ENCODE measurements around the gene PAFAH1B2.

DNA sequence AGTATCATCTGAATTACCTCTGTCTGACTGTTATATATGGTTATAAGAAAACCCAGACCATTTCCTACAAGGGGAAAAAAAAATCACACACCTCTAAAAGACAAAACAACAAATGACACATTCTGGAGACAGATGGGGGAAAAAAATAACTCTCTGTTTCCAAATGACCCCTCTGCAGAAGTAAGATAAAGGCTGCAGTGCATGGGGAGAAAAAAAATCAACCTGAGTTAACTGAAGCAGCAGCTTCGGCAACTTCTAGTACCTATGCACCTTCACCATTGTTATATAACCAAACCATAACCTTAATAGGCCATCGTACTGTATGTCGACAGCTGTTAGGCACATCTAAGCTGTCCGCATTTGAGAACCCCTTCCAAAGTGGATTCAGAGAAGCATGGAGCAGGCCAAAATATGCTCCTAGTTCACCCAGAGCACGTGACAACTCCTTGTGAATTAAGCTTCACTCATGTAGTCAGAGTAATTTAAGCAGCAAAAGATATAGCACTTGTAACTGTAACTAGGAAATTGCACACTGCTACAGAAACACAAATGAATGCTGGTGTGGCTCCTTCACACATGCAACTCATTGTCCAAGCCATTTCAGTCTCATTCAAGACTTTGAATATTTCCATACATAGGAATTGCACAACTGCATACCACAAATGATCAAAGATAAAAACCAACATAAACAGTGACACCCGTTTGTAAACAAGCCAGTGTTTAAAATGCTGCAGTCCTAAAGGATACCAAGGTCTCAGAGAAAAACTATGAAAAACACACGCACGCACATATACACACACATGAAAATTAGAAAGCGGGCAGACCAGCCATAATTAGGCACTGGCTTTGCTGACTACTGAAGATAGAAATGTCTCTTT lies 48.6 kb upstream of the PAFAH1B2 start:
- no peak for TF ChIP-seq POLR2A (IDR thresholded peaks at IDR 0.05; ENCODE audit: control extremely low read depth in 1 of 2, low read depth in 2 of 2, low read length in 2 of 2)
- TF ChIP-seq, protein P1, sequence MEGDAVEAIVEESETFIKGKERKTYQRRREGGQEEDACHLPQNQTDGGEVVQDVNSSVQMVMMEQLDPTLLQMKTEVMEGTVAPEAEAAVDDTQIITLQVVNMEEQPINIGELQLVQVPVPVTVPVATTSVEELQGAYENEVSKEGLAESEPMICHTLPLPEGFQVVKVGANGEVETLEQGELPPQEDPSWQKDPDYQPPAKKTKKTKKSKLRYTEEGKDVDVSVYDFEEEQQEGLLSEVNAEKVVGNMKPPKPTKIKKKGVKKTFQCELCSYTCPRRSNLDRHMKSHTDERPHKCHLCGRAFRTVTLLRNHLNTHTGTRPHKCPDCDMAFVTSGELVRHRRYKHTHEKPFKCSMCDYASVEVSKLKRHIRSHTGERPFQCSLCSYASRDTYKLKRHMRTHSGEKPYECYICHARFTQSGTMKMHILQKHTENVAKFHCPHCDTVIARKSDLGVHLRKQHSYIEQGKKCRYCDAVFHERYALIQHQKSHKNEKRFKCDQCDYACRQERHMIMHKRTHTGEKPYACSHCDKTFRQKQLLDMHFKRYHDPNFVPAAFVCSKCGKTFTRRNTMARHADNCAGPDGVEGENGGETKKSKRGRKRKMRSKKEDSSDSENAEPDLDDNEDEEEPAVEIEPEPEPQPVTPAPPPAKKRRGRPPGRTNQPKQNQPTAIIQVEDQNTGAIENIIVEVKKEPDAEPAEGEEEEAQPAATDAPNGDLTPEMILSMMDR (IDR thresholded peaks at IDR 0.05; ENCODE audit: control extremely low read depth in 1 of 3, insufficient read depth in 1 of 3, low read depth in 1 of 3, low read length in 3 of 3) = no peak
- no peak for TF ChIP-seq EZH2 (IDR thresholded peaks at IDR 0.05; ENCODE audit: low read depth, low read length, severe bottlenecking)
- TF ChIP-seq YY1 (IDR thresholded peaks at IDR 0.05; ENCODE audit: low read depth, low read length) = no peak
- no peak for TF ChIP-seq SIX5 (IDR thresholded peaks at IDR 0.05; ENCODE audit: low read depth, low read length)
- TF ChIP-seq RXRA (IDR thresholded peaks at IDR 0.05; ENCODE audit: insufficient read depth, low read depth, low read length) = no peak
- no peak for TF ChIP-seq TBP (IDR thresholded peaks at IDR 0.05; ENCODE audit: low read depth, low read length)
- no peak for TF ChIP-seq HDAC6 (IDR thresholded peaks at IDR 0.05; ENCODE audit: low read depth, low read length)
- TF ChIP-seq TAF7 (optimal IDR thresholded peaks at IDR 0.05; ENCODE audit: borderline replicate concordance, low read depth, low read length) = no peak

Data from H1 (cell line).